HG02798 (cell line): Measurements from ENCODE around the gene CYFIP1.

ENCODE experiments used
- ATAC-seq: cut with Tn5 transposase; IDR thresholded peaks from one replicate; pipeline ENCODE4 v1.9.1; 2021; ENCODE audit warnings: mild to moderate bottlenecking; ENCODE audit not compliant: unreplicated experiment, poor library complexity

Gene CYFIP1

DNA sequence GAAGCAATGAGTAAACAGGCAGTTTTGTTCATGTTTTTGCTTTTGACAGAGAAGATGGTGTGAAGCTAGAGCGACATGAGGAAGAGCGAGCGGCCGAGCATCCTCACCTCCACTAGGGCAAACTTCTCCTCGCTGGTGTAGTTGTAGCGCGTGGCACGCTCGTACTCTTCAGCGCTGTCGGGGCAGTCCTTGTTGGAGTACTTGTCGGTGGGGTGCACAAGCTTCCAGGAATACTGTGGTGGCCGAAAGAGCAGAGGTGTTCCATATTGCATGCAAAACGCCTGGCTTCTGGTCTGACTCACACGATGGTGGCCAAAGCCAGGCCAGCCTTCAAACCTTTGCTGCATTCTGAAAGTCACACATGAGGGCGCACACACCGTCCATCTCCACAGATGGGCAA lies 54.3 kb downstream of the CYFIP1 start:
- no peak for ATAC-seq

DNA sequence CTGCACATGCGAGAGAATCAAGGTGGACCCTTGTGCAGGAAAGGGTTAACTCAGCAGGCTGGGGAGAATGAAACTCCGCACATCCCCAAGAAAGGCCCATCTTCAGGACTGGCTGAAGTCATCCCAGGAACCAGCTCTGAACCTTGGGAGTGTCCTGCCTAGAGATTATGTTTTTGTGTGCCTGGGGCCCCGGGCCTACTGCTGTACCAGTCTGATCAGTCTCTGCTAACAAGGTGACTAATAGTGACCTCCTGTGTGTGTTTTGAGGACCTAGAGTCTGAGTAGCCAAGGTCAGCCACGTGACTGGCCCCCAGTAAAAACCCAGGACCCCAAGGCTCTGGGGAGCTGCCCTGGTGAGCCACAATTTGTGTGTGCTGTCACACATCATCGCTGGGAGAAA lies 58.2 kb downstream of the CYFIP1 start:
- ATAC-seq, result no peak

DNA sequence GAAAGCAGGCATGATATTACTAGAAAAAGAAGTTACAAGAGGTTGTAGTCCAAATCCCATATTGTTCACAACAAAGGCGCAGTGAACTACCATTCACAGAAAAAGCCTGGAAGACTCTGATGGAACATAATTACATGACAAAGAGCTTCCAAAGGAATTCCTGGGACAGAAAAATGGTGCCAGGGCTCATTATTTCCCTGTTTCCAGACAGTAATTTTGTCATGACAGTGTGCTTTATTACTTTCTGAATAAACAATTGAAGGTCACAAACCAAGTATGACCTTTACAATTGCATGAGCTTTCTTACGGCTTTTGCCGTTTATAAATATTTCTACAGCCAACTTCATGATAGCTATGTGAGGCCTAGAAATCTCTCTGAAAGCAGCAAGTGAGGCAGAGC lies 61.0 kb downstream of the CYFIP1 start:
- no peak for ATAC-seq

DNA sequence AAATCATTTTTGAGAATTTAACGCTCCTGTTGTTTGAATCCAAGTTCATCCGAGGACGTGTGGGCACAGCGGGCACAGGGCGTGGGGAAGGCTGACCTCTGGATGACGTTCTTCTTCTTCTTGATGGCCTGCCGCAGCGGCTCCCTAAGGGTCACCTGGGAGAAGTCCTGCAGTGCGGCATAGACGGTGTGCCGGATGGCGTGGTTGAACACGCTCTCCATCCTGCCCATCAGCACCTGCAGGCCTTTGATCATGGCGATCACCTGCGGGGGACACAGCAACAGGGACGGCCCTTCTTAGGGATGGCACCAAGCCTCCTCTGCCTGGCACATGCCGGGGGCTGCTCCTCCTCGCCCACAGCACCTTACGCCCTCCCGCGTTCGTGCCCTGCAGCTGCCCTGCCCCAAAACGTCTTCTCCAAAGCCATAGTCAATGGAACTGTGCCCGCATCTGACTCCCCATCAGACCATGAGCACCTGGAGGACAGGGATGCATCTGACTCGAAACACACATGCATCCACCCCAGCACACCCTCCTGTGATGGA lies 61.5 kb downstream of the CYFIP1 start:
- no peak for ATAC-seq

DNA sequence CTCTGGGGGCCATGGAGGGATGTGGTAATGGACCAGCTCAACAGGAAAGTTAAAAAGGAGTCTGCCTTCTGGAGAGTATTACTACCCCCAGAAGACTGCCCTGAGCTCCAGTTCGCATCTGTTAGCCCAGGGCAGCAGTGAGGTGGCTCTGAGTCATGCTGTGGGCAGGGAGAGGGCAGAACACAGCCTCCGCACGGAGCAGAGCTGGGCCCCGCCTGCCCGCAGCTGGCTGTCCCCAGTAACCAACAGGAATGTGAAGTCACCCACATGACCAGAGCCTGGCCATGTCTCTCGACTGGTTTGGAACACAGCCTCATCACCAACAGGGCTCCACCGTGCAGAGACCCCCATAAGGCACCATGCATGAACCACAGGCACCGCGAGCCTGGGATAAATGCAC lies 62.1 kb downstream of the CYFIP1 start:
- ATAC-seq, result no peak

DNA sequence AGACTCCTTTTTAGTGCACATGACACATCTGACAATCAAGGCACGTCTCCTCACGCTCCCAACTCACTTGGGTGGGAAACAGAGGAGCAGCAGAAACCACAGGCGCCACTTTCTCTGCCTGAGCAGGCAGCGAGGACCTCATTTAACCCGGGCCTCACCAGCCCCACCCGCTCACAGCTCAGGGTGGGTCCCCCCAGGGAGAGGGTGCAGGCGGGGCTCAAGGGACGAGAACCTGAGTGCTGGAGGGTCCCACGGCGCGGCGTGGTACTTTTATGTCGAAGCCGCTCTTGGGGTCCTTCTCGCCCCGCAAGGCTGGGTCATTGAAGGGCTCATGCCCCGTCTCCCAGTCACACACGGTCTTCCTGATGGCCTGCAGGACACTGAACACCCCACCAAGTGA lies 62.6 kb downstream of the CYFIP1 start:
- ATAC-seq, result no peak

DNA sequence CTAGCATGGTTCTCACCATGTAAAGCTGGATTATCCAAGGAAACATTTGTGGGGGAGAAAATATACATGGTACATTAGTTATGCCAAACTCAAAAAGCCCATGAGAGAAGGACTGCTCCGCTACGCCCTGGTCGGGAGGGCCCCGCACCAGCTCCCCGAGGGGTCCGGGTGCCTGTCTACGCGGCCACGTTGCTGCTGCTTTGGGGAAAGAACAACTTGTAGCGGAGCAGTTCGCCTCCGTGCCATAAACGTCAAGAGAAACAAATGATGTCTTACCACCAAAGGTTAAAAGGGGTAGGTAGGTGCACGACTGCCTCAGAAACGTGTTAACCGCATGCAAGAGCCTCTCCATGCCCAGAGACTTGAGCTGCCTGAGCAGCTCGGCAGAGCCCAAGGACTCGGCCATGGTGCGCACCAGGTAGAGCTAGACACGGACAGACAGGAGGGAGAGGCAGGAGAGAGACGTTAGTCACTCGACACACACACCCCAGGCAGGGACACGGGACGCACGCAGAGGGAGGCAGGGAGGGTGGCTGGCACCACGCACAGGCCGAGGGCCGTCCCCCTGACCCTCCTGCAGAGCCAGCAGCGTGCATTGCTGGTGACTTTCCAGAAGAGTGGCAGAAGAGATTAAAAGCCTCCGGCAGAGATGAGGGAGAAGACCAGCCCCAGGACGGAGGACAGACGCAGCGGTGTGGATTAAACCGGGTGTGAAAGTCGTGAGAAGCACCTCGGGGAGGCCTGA lies 63.4 kb downstream of the CYFIP1 start:
- ATAC-seq, result no peak

DNA sequence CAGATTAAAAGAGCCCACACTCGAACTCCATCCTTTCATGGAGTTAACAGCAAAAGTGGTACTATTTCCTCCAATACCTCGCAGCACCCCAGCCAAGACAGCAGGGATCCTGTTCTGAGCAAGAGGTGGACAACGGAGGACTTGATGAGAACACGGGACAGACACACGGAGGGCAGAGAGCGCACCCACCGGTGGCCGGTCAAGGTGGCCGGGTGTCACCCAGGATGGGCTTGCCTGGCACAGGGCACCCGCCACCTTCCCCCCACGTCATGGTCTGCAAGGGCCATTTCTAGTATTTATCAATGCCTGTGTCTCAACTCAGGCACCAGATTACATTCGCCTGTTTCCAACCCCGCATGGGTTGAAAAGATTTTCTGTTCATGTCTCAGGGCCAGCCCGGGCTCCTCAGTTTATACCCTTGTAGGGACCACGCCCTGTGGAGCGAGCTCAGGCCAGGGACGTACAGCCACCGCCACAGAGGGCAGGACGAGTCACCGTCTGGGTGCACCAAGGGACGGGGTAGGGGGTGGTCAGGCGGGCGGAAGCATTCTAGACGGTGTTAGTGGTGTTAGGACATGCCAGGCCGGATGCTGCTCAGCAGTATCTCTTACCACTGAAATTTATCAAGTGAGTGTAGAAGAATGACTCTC lies 64.2 kb downstream of the CYFIP1 start:
- no peak for ATAC-seq

DNA sequence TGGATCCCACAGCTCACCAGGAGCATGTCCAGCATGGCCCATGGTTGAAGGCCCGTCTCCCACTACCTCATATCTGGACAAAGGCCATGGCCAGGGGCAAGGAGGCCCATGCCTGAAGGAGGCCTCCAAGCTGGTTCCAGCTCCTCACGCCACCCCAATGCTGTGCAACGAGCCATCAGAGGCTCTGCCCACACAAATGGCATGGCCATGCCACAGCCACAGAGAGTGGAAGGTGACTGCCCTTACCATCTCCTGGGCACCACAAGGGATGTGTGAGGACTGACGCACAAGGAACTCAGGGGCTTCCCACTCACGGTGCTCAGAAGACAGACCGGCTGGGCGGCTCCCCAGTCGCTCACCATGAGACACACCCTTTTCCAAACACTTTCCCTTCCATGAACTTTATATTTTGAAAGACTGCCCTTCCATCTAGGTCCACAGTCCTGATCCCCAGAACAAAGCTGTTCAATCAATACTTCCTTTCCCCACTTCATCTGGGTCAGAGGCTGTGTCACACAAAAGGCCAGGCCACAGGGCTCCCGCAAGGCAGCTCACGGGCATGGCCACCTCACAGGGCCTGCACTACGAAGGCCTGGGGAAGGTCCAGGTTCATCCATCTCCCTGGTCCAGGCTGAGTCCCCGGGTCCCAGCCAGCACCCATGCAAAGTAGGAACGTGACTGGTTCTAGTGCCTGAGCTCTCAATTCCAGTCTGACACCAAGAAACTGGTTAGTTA lies 66.4 kb downstream of the CYFIP1 start:
- ATAC-seq, result no peak

DNA sequence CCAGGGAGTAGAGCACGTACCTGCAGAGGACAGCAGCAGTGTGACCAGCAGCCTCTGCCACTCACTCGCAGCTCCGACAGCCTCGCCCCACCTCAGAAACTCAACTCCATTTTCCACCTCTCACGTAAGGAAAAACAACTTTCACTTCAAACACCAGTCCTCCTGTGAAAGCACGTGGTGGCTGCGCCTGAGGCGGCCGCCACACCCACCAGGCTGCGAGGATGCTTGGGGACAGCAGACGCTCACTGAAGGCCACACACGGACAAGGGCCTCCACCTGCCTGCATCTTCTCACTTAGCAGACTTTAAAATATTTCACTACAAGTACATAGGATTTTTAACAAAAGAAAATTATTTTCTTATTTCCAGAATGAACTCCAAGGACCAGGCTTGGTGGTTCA lies 67.9 kb downstream of the CYFIP1 start:
- ATAC-seq, result no peak

DNA sequence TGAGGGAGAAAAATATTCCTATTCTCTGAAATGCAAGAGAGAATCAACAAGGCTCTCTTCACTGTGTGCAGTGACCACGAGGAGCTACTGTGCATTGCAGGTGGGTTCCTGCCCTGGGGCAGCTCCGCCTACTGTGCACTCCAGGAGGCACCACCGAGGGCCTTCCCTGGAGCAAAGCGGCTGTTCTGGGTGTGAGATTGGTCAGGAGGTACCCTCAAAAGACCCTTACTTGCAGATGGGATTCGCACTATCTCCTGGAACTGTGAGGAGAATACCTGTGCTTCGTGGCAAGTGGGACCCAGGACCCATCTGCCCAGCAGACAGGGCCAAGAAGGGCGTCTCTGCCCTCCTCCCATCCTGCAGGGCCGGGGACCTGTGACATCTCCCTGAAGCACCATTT lies 68.9 kb downstream of the CYFIP1 start:
- ATAC-seq, result no peak

DNA sequence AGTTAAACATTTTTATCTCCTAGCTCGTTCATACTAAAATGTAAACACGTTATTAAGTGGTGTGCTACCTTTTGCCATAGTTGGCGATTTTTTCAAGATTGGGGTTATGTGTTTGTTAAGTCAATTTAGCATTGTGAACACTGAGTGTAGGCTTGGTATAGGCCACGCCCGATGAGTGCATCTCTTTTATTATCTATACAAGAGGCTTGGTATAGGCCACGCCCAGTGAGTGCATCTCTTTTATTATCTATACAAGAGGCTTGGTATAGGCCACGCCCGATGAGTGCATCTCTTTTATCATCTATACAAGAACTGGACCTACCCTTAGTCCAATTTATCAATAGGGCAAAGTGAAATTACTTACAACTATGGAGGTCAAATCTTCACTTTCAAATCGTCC lies 71.3 kb downstream of the CYFIP1 start:
- ATAC-seq, result no peak

DNA sequence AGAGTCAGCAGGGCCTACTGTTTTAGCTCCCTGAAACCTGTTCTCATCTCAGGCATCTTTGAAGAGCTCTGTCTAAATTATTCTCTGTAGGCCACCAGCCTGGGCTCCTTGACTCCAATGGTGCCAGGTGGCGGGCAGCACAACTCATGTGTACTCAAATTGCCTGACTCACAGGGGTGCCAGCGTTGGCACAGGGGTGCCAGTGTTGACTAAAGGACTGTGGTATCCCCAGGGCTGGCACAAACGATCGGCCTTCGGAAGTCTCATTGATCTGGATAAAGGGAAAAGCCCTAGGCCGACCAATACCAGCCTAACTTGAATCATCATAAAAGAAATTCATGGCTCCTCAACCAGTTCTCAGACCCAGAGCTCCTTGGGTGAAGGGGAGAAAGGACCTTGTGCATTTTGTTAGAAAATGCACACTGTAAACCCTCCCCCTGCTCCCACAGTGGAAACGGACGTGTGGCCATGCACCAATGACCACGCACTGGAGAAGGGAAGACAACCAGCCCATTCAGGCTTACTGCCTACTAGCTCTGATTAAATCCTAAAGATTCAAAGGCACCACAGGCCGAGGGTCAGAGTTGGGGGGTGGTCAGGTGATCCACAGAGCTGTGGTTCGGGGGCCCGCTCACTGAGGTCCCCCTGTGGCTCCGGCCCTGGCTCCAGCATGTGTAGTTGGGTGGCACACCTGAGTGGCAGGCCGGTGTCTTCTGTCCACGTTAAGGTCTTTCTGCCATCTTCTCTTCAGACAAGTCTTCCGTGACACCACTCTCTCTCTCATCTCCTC lies 72.8 kb downstream of the CYFIP1 start:
- ATAC-seq, result no peak

DNA sequence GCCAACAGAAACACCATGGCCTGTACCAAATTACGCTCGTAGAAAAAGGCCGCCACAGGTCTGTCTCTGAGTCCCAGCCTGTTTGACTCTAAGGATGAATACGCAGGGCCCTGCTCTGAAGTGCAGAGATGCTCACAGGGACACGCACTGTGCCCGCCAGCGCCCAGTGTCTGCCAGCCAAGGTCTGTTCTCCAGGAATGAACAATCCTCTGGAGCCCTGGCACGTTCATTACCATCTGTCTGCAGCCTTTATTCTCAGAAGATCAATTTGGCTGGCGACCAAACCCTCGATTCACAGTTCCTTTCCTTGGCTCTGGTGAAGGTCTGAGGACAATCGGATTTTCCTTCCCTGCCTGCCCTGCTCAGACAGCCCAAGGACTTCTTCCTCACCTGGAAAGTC lies 75.4 kb downstream of the CYFIP1 start:
- no peak for ATAC-seq

DNA sequence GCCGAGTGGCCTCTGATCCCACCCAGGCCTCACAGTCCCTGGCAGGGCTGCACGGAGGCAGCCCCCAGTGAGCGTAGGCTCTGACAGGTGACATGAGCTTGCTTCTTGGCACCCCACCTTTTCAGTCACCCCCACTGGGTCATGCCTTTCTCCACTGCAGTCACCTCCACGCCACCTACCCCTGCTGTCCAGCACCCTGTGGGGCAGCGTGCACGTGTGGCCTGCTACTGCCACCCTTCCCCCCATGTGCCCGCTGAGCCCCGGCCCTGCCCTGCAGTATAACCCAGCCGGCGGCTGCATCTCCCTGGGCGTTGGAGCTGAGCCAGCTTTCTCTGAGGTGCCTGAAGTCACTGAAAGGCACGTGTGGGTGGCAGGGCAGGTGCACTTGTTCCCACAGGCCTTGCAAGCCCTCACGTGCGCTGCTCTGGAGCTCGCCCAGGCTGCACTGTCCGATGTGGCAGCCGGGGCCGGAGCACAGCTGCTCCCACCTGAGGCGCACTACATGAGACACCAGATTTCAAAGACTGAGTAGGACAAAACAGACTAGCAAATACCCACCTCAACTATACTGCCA lies 76.1 kb downstream of the CYFIP1 start:
- ATAC-seq, result no peak

DNA sequence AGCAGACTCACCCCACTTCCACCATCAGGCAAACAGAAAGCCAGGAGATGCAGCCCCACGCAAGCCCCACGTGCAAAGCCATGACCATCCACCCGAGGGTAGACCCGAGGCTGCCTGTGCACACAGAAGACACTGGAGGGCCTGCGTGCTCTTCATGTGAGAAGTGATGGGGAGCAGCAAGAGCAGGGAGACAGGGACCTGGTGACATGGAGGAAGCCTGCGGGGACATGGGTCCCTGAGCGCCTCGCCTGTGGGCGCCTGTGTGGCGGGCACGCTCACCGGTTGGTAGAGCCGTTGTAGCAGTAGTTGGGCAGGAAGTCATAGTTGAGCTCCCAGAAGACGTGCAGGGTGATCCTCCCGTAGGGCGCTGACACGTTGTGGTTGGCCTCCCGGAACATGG lies 76.7 kb downstream of the CYFIP1 start:
- ATAC-seq, result no peak

DNA sequence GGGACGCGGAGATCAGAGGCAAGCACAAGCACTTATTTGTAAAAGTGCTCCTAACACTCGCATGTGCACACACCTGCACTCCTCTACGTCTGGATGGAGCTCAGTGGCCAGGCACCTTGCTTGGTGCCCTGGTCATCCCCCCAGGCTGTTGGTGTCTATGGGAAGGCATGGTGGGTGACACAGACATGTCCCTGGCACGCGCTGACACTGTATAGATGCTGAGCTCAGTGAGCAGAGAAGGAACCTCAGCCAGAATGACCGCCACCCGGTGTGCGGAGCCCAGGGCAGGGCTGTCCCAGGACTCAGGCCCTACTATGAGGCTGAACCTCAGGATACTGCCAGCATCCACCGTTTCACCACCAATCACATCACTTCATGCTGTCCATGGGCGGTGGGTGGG lies 77.2 kb downstream of the CYFIP1 start:
- ATAC-seq, result no peak

DNA sequence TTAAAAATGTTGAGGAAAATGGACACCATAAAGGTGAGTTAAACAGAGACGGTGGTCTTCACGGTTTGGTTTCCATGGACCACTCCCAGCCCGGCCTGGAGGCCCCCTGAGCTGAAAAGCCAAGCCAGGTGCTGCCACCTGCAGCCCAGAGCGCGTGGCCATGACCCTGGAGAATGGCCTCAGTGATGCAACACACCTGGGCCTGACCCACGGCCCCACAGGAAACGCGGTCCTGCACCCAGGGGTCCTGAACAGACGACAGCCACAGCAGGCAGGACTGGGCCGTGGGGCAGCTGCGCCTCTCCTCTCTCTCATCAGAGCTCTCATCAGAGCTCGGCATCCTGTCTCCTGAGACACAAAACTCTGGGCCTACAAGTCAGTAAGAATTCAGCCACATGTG lies 77.6 kb downstream of the CYFIP1 start:
- no peak for ATAC-seq

DNA sequence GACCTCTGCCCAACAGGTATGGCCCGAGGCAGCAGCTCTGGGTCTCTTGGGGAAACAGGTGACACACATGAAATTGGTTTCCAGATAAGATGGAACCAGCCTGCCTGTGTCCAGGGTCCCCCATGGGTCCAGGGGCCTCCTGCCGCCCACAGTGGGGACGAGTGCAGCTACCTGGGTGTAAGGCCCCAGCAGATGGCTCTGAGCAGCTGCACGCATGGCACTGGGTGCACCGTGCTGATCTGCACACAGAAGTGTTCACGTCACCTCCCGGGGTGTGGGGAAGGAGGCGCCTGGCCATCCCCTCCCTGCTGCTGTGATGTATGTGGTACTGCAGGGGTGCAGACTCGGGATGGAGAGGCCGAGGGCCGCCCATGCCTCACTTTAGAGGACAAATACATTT lies 78.1 kb downstream of the CYFIP1 start:
- ATAC-seq, result no peak

DNA sequence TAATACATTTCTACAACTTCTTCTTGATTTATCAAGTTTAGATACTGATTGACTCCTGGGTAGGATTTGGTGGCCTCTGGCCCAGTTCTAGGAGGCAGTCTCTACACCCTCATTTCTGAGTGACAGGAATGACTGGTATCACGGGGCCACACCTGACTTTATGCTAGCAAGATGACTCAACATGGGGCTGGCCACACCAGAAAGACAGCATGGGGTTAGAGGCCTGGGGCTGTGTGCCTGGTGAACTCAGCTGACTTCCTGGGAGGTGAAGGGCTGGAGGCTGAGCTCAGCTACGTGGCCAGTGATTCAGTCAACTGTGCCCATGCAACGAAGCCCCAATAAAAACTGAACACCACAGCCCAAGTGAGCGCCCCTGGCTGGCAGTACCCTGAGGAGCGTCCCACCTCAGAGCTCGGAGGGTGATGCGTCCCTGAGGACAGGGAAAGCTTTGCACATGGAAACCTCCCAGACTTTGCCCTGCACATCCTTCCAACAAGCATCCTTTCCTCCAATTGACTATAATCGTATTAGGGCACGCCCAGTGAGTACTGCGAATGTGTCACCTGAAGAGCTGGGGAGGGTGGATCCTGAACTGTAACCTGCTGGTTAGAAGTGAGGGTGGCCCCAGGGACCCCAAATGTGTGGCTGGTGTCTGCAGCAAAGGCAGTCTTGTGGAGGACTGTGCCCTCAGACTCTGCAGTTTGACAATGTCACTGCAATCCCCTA lies 84.5 kb downstream of the CYFIP1 start:
- ATAC-seq, result no peak
